GM18858 (cell line): Measurements from ENCODE around the gene TADA3.

Experiments used
- ATAC-seq: cut with Tn5 transposase; IDR thresholded peaks from one replicate; pipeline ENCODE4 v1.9.1; 2021; ENCODE audit not compliant: unreplicated experiment

Gene TADA3

GRCh38 chr3:9792405-9793160, at the start of gene TADA3, which contains the start of gene ARPC4:
Gene TADA3, minus strand, starts transcription at chr3:9792473. Its CDS starts 1,007 bp downstream, at chr3:9791466.
Gene ARPC4, plus strand, starts transcription at chr3:9793082. Its CDS starts 40 bp downstream, at chr3:9793122.
- peak; percentile 67 for ATAC-seq

- ATAC-seq, result no peak
These were observed 48.7 kb upstream of the TADA3 start for GRCh38 chr3:9841015-9841414.

GRCh38 chr3:9838856-9839255, 46.6 kb upstream of the TADA3 start:
- no peak for ATAC-seq

- ATAC-seq, result no peak
These were observed 45.7 kb upstream of the TADA3 start for GRCh38 chr3:9837701-9838582.

GRCh38 chr3:9834520-9835380, 42.5 kb upstream of the TADA3 start:
- no peak for ATAC-seq

GRCh38 chr3:9833078-9833477, 40.8 kb upstream of the TADA3 start:
- no peak for ATAC-seq

GRCh38 chr3:9831253-9831652, 39.0 kb upstream of the TADA3 start:
- ATAC-seq, result no peak

- ATAC-seq, result no peak
These were observed 36.8 kb upstream of the TADA3 start for GRCh38 chr3:9828801-9829755.

- ATAC-seq, result no peak
These were observed 34.7 kb upstream of the TADA3 start for GRCh38 chr3:9826815-9827573.

- no peak for ATAC-seq
These were observed 33.3 kb upstream of the TADA3 start for GRCh38 chr3:9825451-9826040.

GRCh38 chr3:9820946-9821345, 28.7 kb upstream of the TADA3 start:
- ATAC-seq, result no peak

GRCh38 chr3:9820543-9820942, 28.3 kb upstream of the TADA3 start:
- ATAC-seq, result no peak

- ATAC-seq, result no peak
These were observed 26.5 kb upstream of the TADA3 start for GRCh38 chr3:9818666-9819335.

GRCh38 chr3:9817436-9817835, 25.2 kb upstream of the TADA3 start:
- no peak for ATAC-seq

- no peak for ATAC-seq
These were observed 23.7 kb upstream of the TADA3 start for GRCh38 chr3:9815986-9816385.

GRCh38 chr3:9812870-9813483, 20.7 kb upstream of the TADA3 start:
- no peak for ATAC-seq

GRCh38 chr3:9810846-9811245, 18.6 kb upstream of the TADA3 start:
- no peak for ATAC-seq

GRCh38 chr3:9810433-9810770, 18.1 kb upstream of the TADA3 start:
- ATAC-seq, result no peak
